Measurements from ENCODE around the gene SEMA3E. TPM values are rescaled to one million over a fixed set of nuclear protein-coding genes. Genes with fewer than 3 reads are reported as not detected.
"Not testable (repeated sequence)": the region's sequence is repeated elsewhere in the genome, so short reads cannot be mapped to it uniquely, and the experiment has no call there.

SEMA3E gene
- polyA plus RNA-seq, 1 of the 3 experiments (the other 2 are of a cell fraction) = under 0.01 TPM

DNA sequence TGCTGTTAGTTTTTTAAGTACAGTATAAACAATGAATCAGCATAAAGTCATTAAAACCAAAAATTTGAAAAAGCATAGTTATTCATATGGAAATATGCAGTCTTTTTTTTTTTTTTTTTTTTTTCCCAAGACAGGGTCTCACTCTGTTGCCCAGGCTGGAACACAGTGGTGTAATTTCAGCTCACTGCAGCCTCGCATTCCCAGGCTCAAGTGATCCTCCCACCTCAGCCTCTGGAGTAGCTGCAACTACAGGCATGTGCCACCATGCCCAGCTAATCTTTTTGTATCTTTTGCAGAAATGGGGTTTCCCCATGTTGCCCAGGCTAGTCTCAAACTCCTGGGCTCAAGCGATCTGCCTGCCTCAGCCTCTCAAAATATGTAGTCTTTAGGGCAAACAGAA, 182.0 kb downstream of the SEMA3E start:
- no peak for TF ChIP-seq YY1 (IDR thresholded peaks at IDR 0.05; ENCODE audit: low read depth)
- WGBS (ENCODE audit: low lambda C conversion rate) = 93% methylated on average over 2 of the region's 2 CpGs
- no peak overlapping the region for H3K9ac ChIP-seq
- H3K27ac ChIP-seq (ENCODE audit: low read depth in 2 of 2, low read length in 1 of 2) = no peak overlapping the region
- no peaks in the 10 kb centered on the region for H4K20me1 ChIP-seq (ENCODE audit: insufficient read depth)
- peaks cover 3 to 10% of the 10 kb centered on the region in 2 experiments; a peak in 3 of 4 replicates for H3K4me1 ChIP-seq (ENCODE audit: control insufficient read depth in 1 of 2, insufficient read depth in 2 of 2, low read depth in 1 of 2, low read length in 1 of 2)
- no peaks in the 10 kb centered on the region for H3K9me2 ChIP-seq
- ChIA-PET CTCF (interaction anchor here (1.4 to 1.8 kb wide), 2 partner anchors 18 to 189 kb away, joined by 7 to 8 read pairs; no protein-coding TSS in a partner anchor), POLR2A (no interaction called here)
- no peaks in the 10 kb centered on the region for H3K79me2 ChIP-seq (ENCODE audit: insufficient read depth)
- peaks cover 25% of the 10 kb centered on the region for H3F3A ChIP-seq (replicated peaks; ENCODE audit: insufficient read depth)
- no peaks in the 10 kb centered on the region for H3K36me3 ChIP-seq (replicated peaks in 1 of 2; ENCODE audit: control insufficient read depth in 1 of 2, insufficient read depth in 2 of 2, low read length in 1 of 2)
- no peak for DNase-seq
- H3K9me3 ChIP-seq = no peaks in the 10 kb centered on the region
- H2AFZ ChIP-seq (ENCODE audit: low read depth) = no peak overlapping the region
- H3K27me3 ChIP-seq (ENCODE audit: insufficient read depth) = no peaks in the 10 kb centered on the region
- H3K4me3 ChIP-seq (ENCODE audit: low read depth in 2 of 2, low read length in 1 of 2) = no peak overlapping the region
- H3K4me2 ChIP-seq = no peak overlapping the region

DNA sequence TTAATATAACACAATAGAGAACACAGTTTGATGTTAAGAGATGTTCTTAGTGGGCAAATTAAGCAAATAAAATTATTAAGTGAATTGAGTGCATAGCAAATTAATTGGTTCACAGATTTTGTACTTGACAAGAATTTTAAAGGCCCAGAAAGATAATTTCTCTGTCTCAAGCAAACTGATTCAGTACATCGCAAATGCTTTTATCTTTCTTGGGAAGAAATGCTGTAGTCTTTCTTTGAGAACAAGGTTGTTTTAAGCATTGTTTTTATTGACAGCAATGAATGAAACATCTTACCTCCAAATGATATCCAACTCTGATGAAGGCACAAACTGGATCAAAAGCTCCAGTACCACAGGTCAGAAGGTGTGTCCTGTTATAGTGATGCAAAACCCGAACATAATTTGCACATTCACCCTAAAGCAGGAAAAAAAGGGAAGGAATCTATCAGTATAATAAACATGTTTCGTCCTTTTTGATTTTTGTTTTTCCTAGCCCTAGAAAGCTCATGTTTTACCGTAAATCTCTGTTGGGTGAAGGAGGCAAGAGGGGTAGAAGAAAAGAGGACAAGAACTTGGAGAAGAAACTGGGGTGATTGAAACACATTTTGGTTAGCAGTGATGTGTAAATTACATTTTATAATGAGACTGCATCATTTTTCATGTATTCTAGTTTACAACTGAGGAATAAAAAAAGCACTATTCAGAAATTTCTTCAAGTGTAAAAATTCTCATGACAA, 182.6 kb downstream of the SEMA3E start:
- TF ChIP-seq, protein P1, sequence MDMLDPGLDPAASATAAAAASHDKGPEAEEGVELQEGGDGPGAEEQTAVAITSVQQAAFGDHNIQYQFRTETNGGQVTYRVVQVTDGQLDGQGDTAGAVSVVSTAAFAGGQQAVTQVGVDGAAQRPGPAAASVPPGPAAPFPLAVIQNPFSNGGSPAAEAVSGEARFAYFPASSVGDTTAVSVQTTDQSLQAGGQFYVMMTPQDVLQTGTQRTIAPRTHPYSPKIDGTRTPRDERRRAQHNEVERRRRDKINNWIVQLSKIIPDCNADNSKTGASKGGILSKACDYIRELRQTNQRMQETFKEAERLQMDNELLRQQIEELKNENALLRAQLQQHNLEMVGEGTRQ (IDR thresholded peaks at IDR 0.05; ENCODE audit: borderline replicate concordance, low read depth, low read length) = no peak
- Histone ChIP-seq H3K9me2 (no peaks in the 10 kb centered on the region), H4K20me1 (ENCODE audit: insufficient read depth) (no peaks in the 10 kb centered on the region), H3K4me3 (ENCODE audit: low read depth in 2 of 2, low read length in 1 of 2) (no peak overlapping the region), H3K27me3 (ENCODE audit: insufficient read depth) (no peaks in the 10 kb centered on the region), H3K27ac (ENCODE audit: low read depth in 2 of 2, low read length in 1 of 2) (no peak overlapping the region), H3K79me2 (ENCODE audit: insufficient read depth) (no peaks in the 10 kb centered on the region), H2AFZ (ENCODE audit: low read depth) (no peak overlapping the region), H3F3A (replicated peaks; ENCODE audit: insufficient read depth) (peaks cover 25% of the 10 kb centered on the region), H3K4me1 (ENCODE audit: control insufficient read depth in 1 of 2, insufficient read depth in 2 of 2, low read depth in 1 of 2, low read length in 1 of 2) (peaks cover 3 to 10% of the 10 kb centered on the region in 2 experiments; a peak in 3 of 4 replicates), H3K4me2 (no peak overlapping the region), H3K9ac (no peak overlapping the region), H3K36me3 (replicated peaks in 1 of 2; ENCODE audit: control insufficient read depth in 1 of 2, insufficient read depth in 2 of 2, low read length in 1 of 2) (no peaks in the 10 kb centered on the region), H3K9me3 (no peaks in the 10 kb centered on the region)
- 85% methylated on average over 4 of the region's 4 CpGs for WGBS (ENCODE audit: low lambda C conversion rate)
- ChIA-PET POLR2A (no interaction called here), CTCF (no interaction called here)
- no peak for DNase-seq

DNA sequence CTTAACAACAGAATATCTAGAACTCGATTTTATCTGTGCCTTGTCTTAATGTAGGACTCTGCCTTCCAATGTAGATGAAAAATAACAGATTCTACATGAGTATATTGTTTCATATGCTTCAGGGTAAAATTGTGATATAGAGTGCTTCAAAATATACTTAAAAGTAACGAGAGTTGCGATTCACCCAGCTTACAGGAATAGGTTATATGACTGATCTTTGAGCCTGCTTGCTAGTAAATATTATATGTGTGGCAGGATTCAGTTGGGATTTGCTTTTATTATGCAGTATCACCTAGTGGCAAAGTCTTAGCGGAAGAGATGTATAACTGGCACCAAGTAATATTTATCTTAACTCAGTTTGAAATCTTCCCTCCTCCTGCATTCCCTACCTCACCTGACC, 183.3 kb downstream of the SEMA3E start:
- no peak overlapping the region for H2AFZ ChIP-seq (ENCODE audit: low read depth)
- no peak overlapping the region for H3K9ac ChIP-seq
- H3K79me2 ChIP-seq (ENCODE audit: insufficient read depth) = no peaks in the 10 kb centered on the region
- WGBS (ENCODE audit: low lambda C conversion rate) = 93% methylated on average over 4 of the region's 4 CpGs
- peaks cover 3 to 10% of the 10 kb centered on the region in 2 experiments; a peak in 3 of 4 replicates for H3K4me1 ChIP-seq (ENCODE audit: control insufficient read depth in 1 of 2, insufficient read depth in 2 of 2, low read depth in 1 of 2, low read length in 1 of 2)
- no peak for DNase-seq
- H3K4me3 ChIP-seq (ENCODE audit: low read depth in 2 of 2, low read length in 1 of 2) = no peak overlapping the region
- no peaks in the 10 kb centered on the region for H3K9me2 ChIP-seq
- H3K4me2 ChIP-seq = no peak overlapping the region
- H3K27ac ChIP-seq (ENCODE audit: low read depth in 2 of 2, low read length in 1 of 2) = no peak overlapping the region
- H4K20me1 ChIP-seq (ENCODE audit: insufficient read depth) = no peaks in the 10 kb centered on the region
- CTCF ChIA-PET = interaction anchor here (0.6 kb wide), 1 partner anchor 93 kb away, joined by 3 read pairs; no protein-coding TSS in a partner anchor
- POLR2A ChIA-PET = no interaction called here
- no peaks in the 10 kb centered on the region for H3K9me3 ChIP-seq
- H3F3A ChIP-seq (replicated peaks; ENCODE audit: insufficient read depth) = peaks cover 25% of the 10 kb centered on the region
- H3K27me3 ChIP-seq (ENCODE audit: insufficient read depth) = no peaks in the 10 kb centered on the region
- H3K36me3 ChIP-seq (replicated peaks in 1 of 2; ENCODE audit: control insufficient read depth in 1 of 2, insufficient read depth in 2 of 2, low read length in 1 of 2) = no peaks in the 10 kb centered on the region
- TF ChIP-seq, protein P1 (IDR thresholded peaks at IDR 0.05; ENCODE audit: borderline replicate concordance, low read depth, low read length) = no peak
- TF ChIP-seq NRF1 (IDR thresholded peaks at IDR 0.05; ENCODE audit: low read depth, low read length) (no peak), POLR2AphosphoS5 (IDR thresholded peaks at IDR 0.05; ENCODE audit: low read depth, low read length) (no peak), MEF2A (IDR thresholded peaks at IDR 0.05; ENCODE audit: borderline replicate concordance, low read depth) (no peak), TAF1 (IDR thresholded peaks at IDR 0.05; ENCODE audit: borderline replicate concordance, low read depth, low read length) (no peak)
- TF ChIP-seq, protein P2, sequence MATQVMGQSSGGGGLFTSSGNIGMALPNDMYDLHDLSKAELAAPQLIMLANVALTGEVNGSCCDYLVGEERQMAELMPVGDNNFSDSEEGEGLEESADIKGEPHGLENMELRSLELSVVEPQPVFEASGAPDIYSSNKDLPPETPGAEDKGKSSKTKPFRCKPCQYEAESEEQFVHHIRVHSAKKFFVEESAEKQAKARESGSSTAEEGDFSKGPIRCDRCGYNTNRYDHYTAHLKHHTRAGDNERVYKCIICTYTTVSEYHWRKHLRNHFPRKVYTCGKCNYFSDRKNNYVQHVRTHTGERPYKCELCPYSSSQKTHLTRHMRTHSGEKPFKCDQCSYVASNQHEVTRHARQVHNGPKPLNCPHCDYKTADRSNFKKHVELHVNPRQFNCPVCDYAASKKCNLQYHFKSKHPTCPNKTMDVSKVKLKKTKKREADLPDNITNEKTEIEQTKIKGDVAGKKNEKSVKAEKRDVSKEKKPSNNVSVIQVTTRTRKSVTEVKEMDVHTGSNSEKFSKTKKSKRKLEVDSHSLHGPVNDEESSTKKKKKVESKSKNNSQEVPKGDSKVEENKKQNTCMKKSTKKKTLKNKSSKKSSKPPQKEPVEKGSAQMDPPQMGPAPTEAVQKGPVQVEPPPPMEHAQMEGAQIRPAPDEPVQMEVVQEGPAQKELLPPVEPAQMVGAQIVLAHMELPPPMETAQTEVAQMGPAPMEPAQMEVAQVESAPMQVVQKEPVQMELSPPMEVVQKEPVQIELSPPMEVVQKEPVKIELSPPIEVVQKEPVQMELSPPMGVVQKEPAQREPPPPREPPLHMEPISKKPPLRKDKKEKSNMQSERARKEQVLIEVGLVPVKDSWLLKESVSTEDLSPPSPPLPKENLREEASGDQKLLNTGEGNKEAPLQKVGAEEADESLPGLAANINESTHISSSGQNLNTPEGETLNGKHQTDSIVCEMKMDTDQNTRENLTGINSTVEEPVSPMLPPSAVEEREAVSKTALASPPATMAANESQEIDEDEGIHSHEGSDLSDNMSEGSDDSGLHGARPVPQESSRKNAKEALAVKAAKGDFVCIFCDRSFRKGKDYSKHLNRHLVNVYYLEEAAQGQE (IDR thresholded peaks at IDR 0.05; ENCODE audit: low read depth, low read length) = no peak

DNA sequence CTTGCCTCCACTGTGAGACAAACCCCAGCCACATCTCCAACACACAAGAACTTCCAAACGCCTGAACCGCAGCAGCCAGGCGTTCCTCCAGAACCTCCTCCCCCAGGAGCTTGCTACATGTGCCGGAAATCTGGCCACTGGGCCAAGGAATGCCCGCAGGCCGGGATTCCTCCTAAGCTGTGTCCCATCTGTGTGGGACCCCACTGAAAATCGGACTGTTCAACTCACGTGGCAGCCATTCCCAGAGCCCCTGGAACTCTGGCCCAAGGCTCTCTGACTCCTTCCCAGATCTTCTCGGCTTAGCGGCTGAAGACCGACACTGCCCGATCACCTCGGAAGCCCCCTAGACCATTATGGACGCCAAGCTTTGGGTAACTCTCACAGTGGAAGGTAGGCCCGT, 187.1 kb downstream of the SEMA3E start:
- POLR2A ChIA-PET; H4K20me1 ChIP-seq (ENCODE audit: insufficient read depth): not testable (repeated sequence)
- CTCF ChIA-PET = interaction anchor here (1.0 kb wide), 1 partner anchor 154 kb away, joined by 3 read pairs; no protein-coding TSS in a partner anchor

More for the DNA sequence above, 187.1 kb downstream of the SEMA3E start:
- H3K27me3 ChIP-seq (ENCODE audit: insufficient read depth); H3K4me1 ChIP-seq (ENCODE audit: control insufficient read depth in 1 of 2, insufficient read depth in 2 of 2, low read depth in 1 of 2, low read length in 1 of 2); H3K9me3 ChIP-seq; H3K4me2 ChIP-seq; DNase-seq; H3K9me2 ChIP-seq; H3K9ac ChIP-seq; H3K4me3 ChIP-seq (ENCODE audit: low read depth in 2 of 2, low read length in 1 of 2); H3K27ac ChIP-seq (ENCODE audit: low read depth in 2 of 2, low read length in 1 of 2); H3F3A ChIP-seq (replicated peaks; ENCODE audit: insufficient read depth); H3K79me2 ChIP-seq (ENCODE audit: insufficient read depth); H3K36me3 ChIP-seq (replicated peaks in 1 of 2; ENCODE audit: control insufficient read depth in 1 of 2, insufficient read depth in 2 of 2, low read length in 1 of 2); H2AFZ ChIP-seq (ENCODE audit: low read depth): not testable (repeated sequence)
- WGBS (ENCODE audit: low lambda C conversion rate) = 93% methylated on average over 12 of the region's 15 CpGs

All from SK-N-SH (cell line).